ENCODE results near the gene SCAF1.

The SCAF1 gene

DNA sequence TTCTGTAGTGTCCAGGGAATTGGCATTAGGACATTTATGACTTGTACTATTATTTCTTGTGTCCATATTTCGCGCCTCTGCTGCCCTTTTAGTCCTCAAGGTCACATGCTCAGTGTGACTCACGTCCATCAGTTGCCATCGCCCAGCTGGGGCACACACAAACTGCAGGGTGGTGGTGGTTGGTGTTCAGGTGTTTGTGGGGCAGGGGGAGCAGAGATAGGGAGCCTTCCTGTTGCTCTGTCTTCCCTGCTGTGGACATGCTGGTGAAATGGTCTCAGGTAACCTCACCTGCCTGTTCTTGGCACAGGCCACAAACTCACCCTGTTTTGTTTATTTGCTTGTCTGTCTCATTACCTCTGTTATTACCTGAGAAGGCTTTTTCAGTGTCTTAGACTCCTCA, 28.6 kb upstream of the SCAF1 start:
- TF ChIP-seq, protein P1, sequence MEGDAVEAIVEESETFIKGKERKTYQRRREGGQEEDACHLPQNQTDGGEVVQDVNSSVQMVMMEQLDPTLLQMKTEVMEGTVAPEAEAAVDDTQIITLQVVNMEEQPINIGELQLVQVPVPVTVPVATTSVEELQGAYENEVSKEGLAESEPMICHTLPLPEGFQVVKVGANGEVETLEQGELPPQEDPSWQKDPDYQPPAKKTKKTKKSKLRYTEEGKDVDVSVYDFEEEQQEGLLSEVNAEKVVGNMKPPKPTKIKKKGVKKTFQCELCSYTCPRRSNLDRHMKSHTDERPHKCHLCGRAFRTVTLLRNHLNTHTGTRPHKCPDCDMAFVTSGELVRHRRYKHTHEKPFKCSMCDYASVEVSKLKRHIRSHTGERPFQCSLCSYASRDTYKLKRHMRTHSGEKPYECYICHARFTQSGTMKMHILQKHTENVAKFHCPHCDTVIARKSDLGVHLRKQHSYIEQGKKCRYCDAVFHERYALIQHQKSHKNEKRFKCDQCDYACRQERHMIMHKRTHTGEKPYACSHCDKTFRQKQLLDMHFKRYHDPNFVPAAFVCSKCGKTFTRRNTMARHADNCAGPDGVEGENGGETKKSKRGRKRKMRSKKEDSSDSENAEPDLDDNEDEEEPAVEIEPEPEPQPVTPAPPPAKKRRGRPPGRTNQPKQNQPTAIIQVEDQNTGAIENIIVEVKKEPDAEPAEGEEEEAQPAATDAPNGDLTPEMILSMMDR (IDR thresholded peaks at IDR 0.05; ENCODE audit: low read length): no peak
- TF ChIP-seq EZH2 (IDR thresholded peaks at IDR 0.05; ENCODE audit: borderline replicate concordance, low read length): no peak
- H3K9me2 ChIP-seq (ENCODE audit: low read depth, low read length): no peaks in the 10 kb centered on the region
- H2AFZ ChIP-seq (ENCODE audit: low read length): no peak overlapping the region
- no peak overlapping the region for H3K27ac ChIP-seq (ENCODE audit: low read depth, low read length, poor library complexity, severe bottlenecking)
- no peaks in the 10 kb centered on the region for H3F3A ChIP-seq (ENCODE audit: insufficient read depth, low read length)
- H3K36me3 ChIP-seq (ENCODE audit: insufficient read depth, low read length): peaks cover 70% of the 10 kb centered on the region
- H3K4me2 ChIP-seq (ENCODE audit: low read length): no peak overlapping the region
- H4K20me1 ChIP-seq (ENCODE audit: insufficient read depth, low read length): no peaks in the 10 kb centered on the region
- H3K27me3 ChIP-seq (ENCODE audit: insufficient read depth, low read length): no peaks in the 10 kb centered on the region
- no peaks in the 10 kb centered on the region for H3K4me1 ChIP-seq (ENCODE audit: insufficient read depth, low read length, severe bottlenecking)
- no peak overlapping the region for H3K9ac ChIP-seq (ENCODE audit: low read length)
- no peaks in the 10 kb centered on the region for H3K79me2 ChIP-seq (ENCODE audit: insufficient read depth, low read length)
- H3K9me3 ChIP-seq (ENCODE audit: low read length): no peaks in the 10 kb centered on the region
- H3K4me3 ChIP-seq (ENCODE audit: low read depth, low read length, poor library complexity, severe bottlenecking): no peak overlapping the region

GRCh38 chr19:49614096-49614833, 27.7 kb upstream of the SCAF1 start:
- no peaks in the 10 kb centered on the region for H4K20me1 ChIP-seq (ENCODE audit: insufficient read depth, low read length)
- no peak overlapping the region for H2AFZ ChIP-seq (ENCODE audit: low read length)
- H3K9ac ChIP-seq (ENCODE audit: low read length): no peak overlapping the region
- H3K4me3 ChIP-seq (ENCODE audit: low read depth, low read length, poor library complexity, severe bottlenecking): no peak overlapping the region
- H3K27ac ChIP-seq (ENCODE audit: low read depth, low read length, poor library complexity, severe bottlenecking): no peak overlapping the region
- H3K9me2 ChIP-seq (ENCODE audit: low read depth, low read length): no peaks in the 10 kb centered on the region
- H3K36me3 ChIP-seq (ENCODE audit: insufficient read depth, low read length): peaks cover 63% of the 10 kb centered on the region
- no peaks in the 10 kb centered on the region for H3K27me3 ChIP-seq (ENCODE audit: insufficient read depth, low read length)
- TF ChIP-seq, protein P1 (IDR thresholded peaks at IDR 0.05; ENCODE audit: low read length): no peak
- no peak for TF ChIP-seq EZH2 (IDR thresholded peaks at IDR 0.05; ENCODE audit: borderline replicate concordance, low read length)
- no peaks in the 10 kb centered on the region for H3F3A ChIP-seq (ENCODE audit: insufficient read depth, low read length)
- no peaks in the 10 kb centered on the region for H3K9me3 ChIP-seq (ENCODE audit: low read length)
- H3K4me2 ChIP-seq (ENCODE audit: low read length): no peak overlapping the region
- H3K4me1 ChIP-seq (ENCODE audit: insufficient read depth, low read length, severe bottlenecking): no peaks in the 10 kb centered on the region
- H3K79me2 ChIP-seq (ENCODE audit: insufficient read depth, low read length): no peaks in the 10 kb centered on the region

DNA sequence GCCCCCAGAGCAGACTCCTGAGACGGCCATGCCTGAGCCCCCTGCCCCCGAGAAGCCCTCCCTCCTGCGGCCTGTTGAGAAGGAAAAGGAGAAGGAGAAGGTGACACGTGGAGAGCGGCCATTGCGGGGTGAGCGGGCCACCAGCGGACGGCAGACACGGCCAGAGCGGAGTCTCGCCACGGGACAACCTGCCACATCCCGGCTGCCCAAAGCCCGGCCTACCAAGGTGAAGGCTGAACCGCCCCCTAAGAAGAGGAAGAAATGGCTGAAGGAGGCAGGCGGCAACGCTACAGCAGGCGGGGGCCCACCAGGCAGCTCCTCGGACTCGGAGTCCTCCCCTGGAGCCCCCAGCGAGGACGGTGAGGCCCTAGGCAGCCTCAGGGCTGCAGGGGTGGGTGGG, 26.1 kb upstream of the SCAF1 start:
- Histone ChIP-seq H3F3A (ENCODE audit: insufficient read depth, low read length) (no peaks in the 10 kb centered on the region), H3K36me3 (ENCODE audit: insufficient read depth, low read length) (peaks cover 61% of the 10 kb centered on the region), H4K20me1 (ENCODE audit: insufficient read depth, low read length) (no peaks in the 10 kb centered on the region)

More for the DNA sequence above, 26.1 kb upstream of the SCAF1 start:
- Histone ChIP-seq H3K9ac (ENCODE audit: low read length) (no peak overlapping the region), H3K4me1 (ENCODE audit: insufficient read depth, low read length, severe bottlenecking) (no peaks in the 10 kb centered on the region), H3K4me2 (ENCODE audit: low read length) (no peak overlapping the region), H3K9me2 (ENCODE audit: low read depth, low read length) (no peaks in the 10 kb centered on the region), H3K27me3 (ENCODE audit: insufficient read depth, low read length) (no peaks in the 10 kb centered on the region), H3K4me3 (ENCODE audit: low read depth, low read length, poor library complexity, severe bottlenecking) (no peak overlapping the region), H3K79me2 (ENCODE audit: insufficient read depth, low read length) (no peaks in the 10 kb centered on the region), H3K27ac (ENCODE audit: low read depth, low read length, poor library complexity, severe bottlenecking) (no peak overlapping the region), H3K9me3 (ENCODE audit: low read length) (no peaks in the 10 kb centered on the region), H2AFZ (ENCODE audit: low read length) (no peak overlapping the region)
- TF ChIP-seq, protein P1 (IDR thresholded peaks at IDR 0.05; ENCODE audit: low read length): no peak
- TF ChIP-seq EZH2 (IDR thresholded peaks at IDR 0.05; ENCODE audit: borderline replicate concordance, low read length): no peak
